ENCODE results near the gene SEPHS1.
"Not testable (repeated sequence)": the region's sequence is repeated elsewhere in the genome, so short reads cannot be mapped to it uniquely, and the experiment has no call there.

Gene SEPHS1

GRCh38 chr10:13294784-13295183 is 53.3 kb downstream of the SEPHS1 start:
- in situ Hi-C loops (cut with HindIII; ENCODE audit: low sequenced_read_pairs) = no loop called here

DNA sequence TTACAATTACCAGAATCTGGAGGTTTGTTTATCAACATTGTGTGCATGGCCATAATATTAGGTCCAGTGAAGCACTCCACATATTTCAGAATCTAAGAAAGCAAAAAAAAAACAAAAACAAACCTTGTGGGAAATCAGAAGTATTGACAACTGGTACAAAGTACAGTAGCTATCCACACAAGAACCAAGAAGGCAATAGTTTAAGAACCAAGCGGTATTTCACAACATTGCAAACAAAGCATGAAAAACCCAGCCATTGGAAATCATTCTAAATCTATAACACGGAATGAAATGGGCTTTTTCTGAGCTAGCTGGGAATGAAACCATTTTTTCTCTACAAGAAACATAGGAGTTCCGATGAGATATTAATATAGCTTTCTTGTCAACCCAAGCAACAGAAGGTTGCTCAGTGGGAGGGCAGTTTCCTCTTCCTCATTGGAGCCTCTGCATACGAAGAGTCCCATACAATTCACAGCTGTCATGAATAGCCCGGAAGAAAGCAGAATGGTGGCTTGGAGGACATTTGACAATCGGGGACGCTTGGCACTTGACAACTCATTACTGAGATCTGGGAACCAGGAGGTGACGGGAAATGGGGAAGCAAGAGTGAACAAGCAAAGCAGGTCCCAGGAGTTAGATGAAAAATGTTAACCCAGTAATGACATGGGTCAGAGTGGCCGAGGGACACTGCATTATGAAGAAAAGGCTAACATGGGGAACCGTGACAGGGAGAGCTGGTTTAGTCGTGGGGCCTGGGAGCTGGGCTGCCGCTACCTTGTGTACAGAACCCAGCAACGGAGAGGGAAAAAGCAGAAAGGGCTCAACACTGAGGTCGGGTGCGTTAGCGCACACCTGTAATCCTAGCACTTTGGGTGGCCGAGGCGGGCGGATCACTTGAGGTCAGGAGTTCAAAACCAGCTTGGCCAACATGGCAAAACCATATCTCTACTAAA is 56.0 kb downstream of the SEPHS1 start:
- in situ Hi-C loops (cut with HindIII; ENCODE audit: low sequenced_read_pairs) = no loop called here

- in situ Hi-C loops (cut with HindIII; ENCODE audit: low sequenced_read_pairs) = no loop called here
Observed at GRCh38 chr10:13291061-13291460, 57.0 kb downstream of the SEPHS1 start.

DNA sequence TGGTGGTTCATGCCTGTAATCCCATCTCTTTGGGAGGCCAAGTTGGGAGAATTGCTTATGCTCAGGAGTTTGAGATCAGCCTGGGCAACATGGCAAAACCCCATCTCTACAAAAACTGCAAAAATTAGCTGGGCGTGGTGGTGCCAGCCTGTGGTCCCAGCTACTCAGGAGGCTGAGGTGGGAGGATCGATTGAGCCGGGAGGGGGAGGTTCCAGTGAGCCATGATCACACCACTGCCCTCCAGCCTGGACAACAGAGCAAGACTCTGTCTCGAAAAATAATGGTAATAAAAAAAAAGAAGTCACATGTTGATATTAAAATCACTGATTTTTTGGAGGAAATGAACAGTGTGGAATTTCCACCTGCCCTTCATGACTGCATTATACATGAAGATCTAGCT is 64.0 kb downstream of the SEPHS1 start:
- in situ Hi-C loops (cut with HindIII; ENCODE audit: low sequenced_read_pairs) = no loop called here

GRCh38 chr10:13282348-13282747 is 65.7 kb downstream of the SEPHS1 start:
- in situ Hi-C loops (cut with HindIII; ENCODE audit: low sequenced_read_pairs) = not testable (repeated sequence)

GRCh38 chr10:13276749-13277365 is 71.2 kb downstream of the SEPHS1 start:
- in situ Hi-C loops (cut with HindIII; ENCODE audit: low sequenced_read_pairs) = no loop called here

GRCh38 chr10:13276146-13276545 is 71.9 kb downstream of the SEPHS1 start:
- in situ Hi-C loops (cut with HindIII; ENCODE audit: low sequenced_read_pairs) = not testable (repeated sequence)

DNA sequence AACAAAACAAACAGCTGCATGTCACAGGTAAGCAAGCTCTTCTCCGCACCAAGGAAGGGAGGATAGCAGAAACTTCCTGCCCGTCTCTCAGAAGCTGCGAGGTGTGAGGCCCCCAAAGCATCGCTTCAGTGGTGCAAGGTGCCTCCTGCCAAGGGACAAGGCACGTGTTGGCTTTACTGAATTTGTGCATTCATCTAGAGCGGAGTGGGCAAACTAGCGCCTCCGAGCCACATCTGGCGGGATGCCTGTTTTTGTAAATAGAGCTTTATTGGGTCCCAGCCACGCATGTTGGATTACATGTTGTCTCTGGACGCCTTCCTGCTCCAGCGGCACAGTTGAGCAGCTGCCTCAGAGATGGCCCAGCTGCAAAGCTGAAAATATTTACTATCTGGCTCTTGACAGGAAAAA is 75.9 kb downstream of the SEPHS1 start:
- in situ Hi-C loops (cut with HindIII; ENCODE audit: low sequenced_read_pairs) = no loop called here

DNA sequence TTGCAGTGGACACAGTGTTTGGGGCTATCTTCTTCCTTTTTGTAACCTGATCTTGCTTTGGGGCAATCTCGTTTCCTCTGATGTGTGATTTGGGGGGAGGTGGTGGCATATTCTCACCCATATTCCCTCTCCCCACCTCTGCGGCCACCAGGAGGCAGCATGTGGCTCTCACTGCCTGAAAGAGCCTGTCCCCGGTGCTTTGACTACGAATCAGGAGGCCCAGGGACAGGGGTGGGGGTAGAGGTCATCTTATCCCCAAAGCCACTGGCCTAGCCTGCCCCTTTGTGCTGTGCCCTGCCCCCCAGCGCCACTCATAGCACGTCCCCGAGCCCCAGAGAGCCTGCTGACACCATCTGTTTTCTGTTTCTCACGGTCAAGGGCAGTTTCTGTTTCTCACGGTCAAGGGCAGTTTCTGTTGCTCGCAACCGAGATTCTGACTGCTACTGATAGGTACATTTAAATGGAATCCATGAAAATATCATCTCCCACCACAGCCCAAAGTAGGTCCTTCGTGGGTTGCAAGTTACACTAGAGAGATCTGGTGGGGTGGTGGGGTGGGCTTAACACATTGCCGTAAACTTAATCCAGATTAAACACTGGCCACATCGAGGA is 76.4 kb downstream of the SEPHS1 start:
- in situ Hi-C loops (cut with HindIII; ENCODE audit: low sequenced_read_pairs) = no loop called here

- in situ Hi-C loops (cut with HindIII; ENCODE audit: low sequenced_read_pairs) = no loop called here
Observed at GRCh38 chr10:13270877-13271551, 77.1 kb downstream of the SEPHS1 start.

DNA sequence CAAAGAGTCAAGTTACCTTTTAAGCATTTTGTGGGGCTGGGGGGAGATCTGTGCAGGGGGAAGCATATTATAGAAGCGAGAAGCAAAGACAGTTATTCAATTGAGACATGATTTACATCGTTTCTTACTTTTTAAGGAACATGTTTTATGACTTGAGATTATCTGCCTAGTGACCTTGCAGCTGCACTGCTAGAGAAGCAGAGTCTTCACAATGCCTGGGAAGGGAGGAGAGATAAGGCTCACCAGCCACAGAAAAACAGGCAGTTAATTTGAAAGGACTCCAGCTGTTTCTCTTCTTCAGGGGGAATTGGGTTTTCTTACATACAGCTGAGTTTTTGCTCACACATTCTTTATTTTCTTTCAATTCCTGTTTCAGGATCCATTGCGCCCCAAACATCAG is 79.3 kb downstream of the SEPHS1 start:
- in situ Hi-C loops (cut with HindIII; ENCODE audit: low sequenced_read_pairs) = no loop called here

- in situ Hi-C loops (cut with HindIII; ENCODE audit: low sequenced_read_pairs) = no loop called here
Observed at GRCh38 chr10:13268310-13268709, 79.8 kb downstream of the SEPHS1 start.

All from DLD1 (cell line).